Hepatocyte (in vitro differentiated cells): ENCODE results near the gene GRIK2.

Experiments
- CTCF ChIP-seq: fragments of 200-600 bp; sonication (generic); IDR thresholded peaks from 2 replicates; pipeline ENCODE4 v1.5.1; 2016; ENCODE audit warnings: antibody characterized with exemption, mild to moderate bottlenecking; ENCODE audit not compliant: poor library complexity
- EZH2 ChIP-seq: fragments of 200-600 bp; sonication (generic); IDR thresholded peaks from 2 replicates; pipeline ENCODE4 v1.6.1; 2016; ENCODE audit warnings: antibody characterized with exemption, mild to moderate bottlenecking, borderline replicate concordance
- EZH2phosphoT487 ChIP-seq: fragments of 200-600 bp; sonication (generic); IDR thresholded peaks from one replicate; pipeline ENCODE4 v1.6.1; 2018; ENCODE audit warnings: antibody characterized with exemption, mild to moderate bottlenecking, low read depth, moderate library complexity; ENCODE audit not compliant: unreplicated experiment, severe bottlenecking

GRCh38 chr6:101572627-101573026, 179.1 kb downstream of the GRIK2 start:
- TF ChIP-seq CTCF (no peak), EZH2 (no peak), EZH2phosphoT487 (no peak)
